Neural cell (in vitro differentiated cells): ENCODE data around the gene CRLF3. TPM values are rescaled to one million over a fixed set of nuclear protein-coding genes. Genes with fewer than 3 reads are reported as not detected.

Experiments used
- H2AFZ ChIP-seq: fragments of 200-600, 300-800 bp; sonication (generic), shearing (Covaris generic); 2 replicates; pipeline ENCODE4 v1.6.0; 2014; ENCODE audit warnings: low read depth, mild to moderate bottlenecking, antibody characterized with exemption, low read length, moderate library complexity
- H3F3A ChIP-seq: fragments of 200-600 bp; shearing (Covaris generic); 2 replicates; pipeline ENCODE4 v1.6.1; 2016; ENCODE audit warnings: mild to moderate bottlenecking, moderate library complexity, mixed read lengths, antibody characterized with exemption, low read length; ENCODE audit not compliant: insufficient read depth, poor library complexity, severe bottlenecking
- H3K27ac ChIP-seq: fragments of 200-600, 300-800 bp; sonication (generic), shearing (Covaris generic); 2 replicates; pipeline ENCODE4 v1.5.1; 2014; ENCODE audit warnings: mild to moderate bottlenecking, low read length, moderate library complexity
- H3K27me3 ChIP-seq: fragments of 300-800, 200-600 bp; sonication (generic), shearing (Covaris generic); 2 replicates; pipeline ENCODE4 v1.6.0; 2014; ENCODE audit warnings: mild to moderate bottlenecking, low read depth, low read length, moderate library complexity; ENCODE audit not compliant: insufficient read depth
- H3K36me3 ChIP-seq: fragments of 300-800, 200-600 bp; sonication (generic), shearing (Covaris generic); 2 replicates; pipeline ENCODE4 v1.5.1; 2014; ENCODE audit warnings: mild to moderate bottlenecking, antibody characterized with exemption, low read length, moderate library complexity; ENCODE audit not compliant: insufficient read depth
- H3K4me2 ChIP-seq: fragments of 300-800, 200-600 bp; sonication (generic), shearing (Covaris generic); 2 replicates; pipeline ENCODE4 v1.6.0; 2014; ENCODE audit warnings: mild to moderate bottlenecking, low read length
- H3K4me3 ChIP-seq: fragments of 300-800, 200-600 bp; sonication (generic), shearing (Covaris generic); 2 replicates; pipeline ENCODE4 v1.5.1; 2014; ENCODE audit warnings: mild to moderate bottlenecking, low read length, moderate library complexity
- H3K79me2 ChIP-seq: fragments of 200-600 bp; shearing (Covaris generic); replicated peaks from 2 replicates; pipeline ENCODE4 v1.6.0; 2014; ENCODE audit warnings: mild to moderate bottlenecking, low read length, moderate library complexity; ENCODE audit not compliant: insufficient read depth
- H3K9ac ChIP-seq: fragments of 300-800, 200-600 bp; sonication (generic), shearing (Covaris generic); 2 replicates; pipeline ENCODE4 v1.6.1; 2016; ENCODE audit warnings: mild to moderate bottlenecking, low read length, mixed read lengths
- H3K9me2 ChIP-seq: fragments of 200-600 bp; shearing (Covaris generic); 2 replicates; pipeline ENCODE4 v1.6.1; 2016; ENCODE audit warnings: mild to moderate bottlenecking, low read length, mixed read lengths; ENCODE audit not compliant: insufficient read depth
- H3K9me3 ChIP-seq: fragments of 200-600, 300-800 bp; sonication (generic), shearing (Covaris generic); 2 replicates; pipeline ENCODE4 v1.6.1; 2016; ENCODE audit warnings: mild to moderate bottlenecking, mixed run types, low read length, moderate library complexity, mixed read lengths
- H4K20me1 ChIP-seq: fragments of 200-600 bp; shearing (Covaris generic); 2 replicates; pipeline ENCODE4 v1.6.1; 2016; ENCODE audit warnings: mild to moderate bottlenecking, mixed run types; ENCODE audit not compliant: insufficient read depth
- EP300 ChIP-seq: fragments of 450-650 bp; conservative IDR thresholded peaks from 2 replicates; pipeline ENCODE4 v1.6.1; 2014; ENCODE audit warnings: antibody characterized with exemption, mild to moderate bottlenecking, moderate library complexity; ENCODE audit not compliant: poor library complexity, severe bottlenecking
- EZH2 ChIP-seq: fragments of 200-600, 300-800 bp; shearing (Covaris generic), sonication (generic); IDR thresholded peaks from 2 replicates; pipeline ENCODE4 v1.6.1; 2014; ENCODE audit warnings: antibody characterized with exemption, low read length, borderline replicate concordance, mild to moderate bottlenecking; ENCODE audit not compliant: insufficient read depth, poor library complexity, severe bottlenecking
- MXI1 ChIP-seq: fragments of 450-650 bp; conservative IDR thresholded peaks from 2 replicates; pipeline ENCODE4 v1.6.1; 2014; ENCODE audit warnings: antibody characterized with exemption, mild to moderate bottlenecking; ENCODE audit not compliant: poor library complexity, severe bottlenecking
- POLR2AphosphoS5 ChIP-seq: IDR thresholded peaks from 2 replicates; pipeline ENCODE4 v1.6.1; 2012
- RAD21 ChIP-seq: fragments of 450-650 bp; conservative IDR thresholded peaks from 2 replicates; pipeline ENCODE4 v1.6.1; 2014; ENCODE audit warnings: antibody characterized with exemption, mild to moderate bottlenecking, moderate library complexity
- SMC3 ChIP-seq: fragments of 450-650 bp; conservative IDR thresholded peaks from 2 replicates; pipeline ENCODE4 v1.6.1; 2014; ENCODE audit warnings: antibody characterized with exemption, mild to moderate bottlenecking, moderate library complexity; ENCODE audit not compliant: poor library complexity
- TAF1 ChIP-seq: IDR thresholded peaks from 2 replicates; pipeline ENCODE4 v1.6.1; 2012; ENCODE audit warnings: low read depth
- polyA plus RNA-seq: library from polyadenylated mRNA; depleted of rRNA; stranded (reverse); fragments of >200 nt; gene quantifications from 2 replicates; pipeline ENCODE4 v1.2.3, GENCODE V29; 2014
- TF ChIP-seq, protein P1 (sequence below): fragments of 450-650 bp; IDR thresholded peaks from 2 replicates; pipeline ENCODE4 v1.5.1; 2014; ENCODE audit warnings: antibody characterized with exemption, mild to moderate bottlenecking, moderate library complexity; ENCODE audit not compliant: poor library complexity, severe bottlenecking
- TF ChIP-seq, protein P2 (sequence below): IDR thresholded peaks from 2 replicates; pipeline ENCODE4 v1.6.1; 2012; ENCODE audit warnings: borderline replicate concordance

CRLF3 gene
- polyA plus RNA-seq, 1 donor from 2014 or later = 6.7 TPM

DNA sequence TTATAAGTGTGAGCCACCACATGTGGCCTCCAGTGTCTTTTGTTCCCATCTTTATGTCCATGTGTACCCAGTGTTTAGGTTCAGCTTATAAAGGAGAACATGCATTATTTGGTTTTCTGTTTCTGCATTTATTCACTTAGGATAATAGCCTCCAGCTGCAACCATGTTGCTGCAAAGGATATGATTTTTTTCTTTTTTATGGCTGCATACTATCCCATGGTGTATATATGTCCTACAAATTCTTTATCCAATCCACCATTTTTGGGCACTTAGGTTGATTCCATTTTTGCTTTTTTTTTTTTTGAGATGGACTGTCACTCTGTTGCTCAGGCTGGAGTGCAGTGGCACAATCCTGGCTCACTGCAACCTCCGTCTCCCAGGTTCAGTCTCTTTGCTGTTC lies 40.1 kb upstream of the CRLF3 start:
- no peak for TF ChIP-seq EP300
- no peak for TF ChIP-seq TAF1
- no peak for TF ChIP-seq MXI1
- TF ChIP-seq EZH2 = no peak
- TF ChIP-seq RAD21 = no peak
- no peak for TF ChIP-seq POLR2AphosphoS5
- TF ChIP-seq, protein P1, sequence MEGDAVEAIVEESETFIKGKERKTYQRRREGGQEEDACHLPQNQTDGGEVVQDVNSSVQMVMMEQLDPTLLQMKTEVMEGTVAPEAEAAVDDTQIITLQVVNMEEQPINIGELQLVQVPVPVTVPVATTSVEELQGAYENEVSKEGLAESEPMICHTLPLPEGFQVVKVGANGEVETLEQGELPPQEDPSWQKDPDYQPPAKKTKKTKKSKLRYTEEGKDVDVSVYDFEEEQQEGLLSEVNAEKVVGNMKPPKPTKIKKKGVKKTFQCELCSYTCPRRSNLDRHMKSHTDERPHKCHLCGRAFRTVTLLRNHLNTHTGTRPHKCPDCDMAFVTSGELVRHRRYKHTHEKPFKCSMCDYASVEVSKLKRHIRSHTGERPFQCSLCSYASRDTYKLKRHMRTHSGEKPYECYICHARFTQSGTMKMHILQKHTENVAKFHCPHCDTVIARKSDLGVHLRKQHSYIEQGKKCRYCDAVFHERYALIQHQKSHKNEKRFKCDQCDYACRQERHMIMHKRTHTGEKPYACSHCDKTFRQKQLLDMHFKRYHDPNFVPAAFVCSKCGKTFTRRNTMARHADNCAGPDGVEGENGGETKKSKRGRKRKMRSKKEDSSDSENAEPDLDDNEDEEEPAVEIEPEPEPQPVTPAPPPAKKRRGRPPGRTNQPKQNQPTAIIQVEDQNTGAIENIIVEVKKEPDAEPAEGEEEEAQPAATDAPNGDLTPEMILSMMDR = no peak
- TF ChIP-seq, protein P2, sequence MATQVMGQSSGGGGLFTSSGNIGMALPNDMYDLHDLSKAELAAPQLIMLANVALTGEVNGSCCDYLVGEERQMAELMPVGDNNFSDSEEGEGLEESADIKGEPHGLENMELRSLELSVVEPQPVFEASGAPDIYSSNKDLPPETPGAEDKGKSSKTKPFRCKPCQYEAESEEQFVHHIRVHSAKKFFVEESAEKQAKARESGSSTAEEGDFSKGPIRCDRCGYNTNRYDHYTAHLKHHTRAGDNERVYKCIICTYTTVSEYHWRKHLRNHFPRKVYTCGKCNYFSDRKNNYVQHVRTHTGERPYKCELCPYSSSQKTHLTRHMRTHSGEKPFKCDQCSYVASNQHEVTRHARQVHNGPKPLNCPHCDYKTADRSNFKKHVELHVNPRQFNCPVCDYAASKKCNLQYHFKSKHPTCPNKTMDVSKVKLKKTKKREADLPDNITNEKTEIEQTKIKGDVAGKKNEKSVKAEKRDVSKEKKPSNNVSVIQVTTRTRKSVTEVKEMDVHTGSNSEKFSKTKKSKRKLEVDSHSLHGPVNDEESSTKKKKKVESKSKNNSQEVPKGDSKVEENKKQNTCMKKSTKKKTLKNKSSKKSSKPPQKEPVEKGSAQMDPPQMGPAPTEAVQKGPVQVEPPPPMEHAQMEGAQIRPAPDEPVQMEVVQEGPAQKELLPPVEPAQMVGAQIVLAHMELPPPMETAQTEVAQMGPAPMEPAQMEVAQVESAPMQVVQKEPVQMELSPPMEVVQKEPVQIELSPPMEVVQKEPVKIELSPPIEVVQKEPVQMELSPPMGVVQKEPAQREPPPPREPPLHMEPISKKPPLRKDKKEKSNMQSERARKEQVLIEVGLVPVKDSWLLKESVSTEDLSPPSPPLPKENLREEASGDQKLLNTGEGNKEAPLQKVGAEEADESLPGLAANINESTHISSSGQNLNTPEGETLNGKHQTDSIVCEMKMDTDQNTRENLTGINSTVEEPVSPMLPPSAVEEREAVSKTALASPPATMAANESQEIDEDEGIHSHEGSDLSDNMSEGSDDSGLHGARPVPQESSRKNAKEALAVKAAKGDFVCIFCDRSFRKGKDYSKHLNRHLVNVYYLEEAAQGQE = no peak
- no peak for TF ChIP-seq SMC3
- Histone ChIP-seq H3F3A (no peaks in the 10 kb centered on the region), H3K27ac (no peak overlapping the region), H3K79me2 (no peaks in the 10 kb centered on the region), H3K4me2 (no peak overlapping the region), H3K9me2 (no peaks in the 10 kb centered on the region), H3K9me3 (no peaks in the 10 kb centered on the region), H3K27me3 (no peaks in the 10 kb centered on the region), H4K20me1 (no peaks in the 10 kb centered on the region), H3K36me3 (no peaks in the 10 kb centered on the region), H3K4me3 (no peak overlapping the region), H2AFZ (no peak overlapping the region), H3K9ac (no peak overlapping the region)

DNA sequence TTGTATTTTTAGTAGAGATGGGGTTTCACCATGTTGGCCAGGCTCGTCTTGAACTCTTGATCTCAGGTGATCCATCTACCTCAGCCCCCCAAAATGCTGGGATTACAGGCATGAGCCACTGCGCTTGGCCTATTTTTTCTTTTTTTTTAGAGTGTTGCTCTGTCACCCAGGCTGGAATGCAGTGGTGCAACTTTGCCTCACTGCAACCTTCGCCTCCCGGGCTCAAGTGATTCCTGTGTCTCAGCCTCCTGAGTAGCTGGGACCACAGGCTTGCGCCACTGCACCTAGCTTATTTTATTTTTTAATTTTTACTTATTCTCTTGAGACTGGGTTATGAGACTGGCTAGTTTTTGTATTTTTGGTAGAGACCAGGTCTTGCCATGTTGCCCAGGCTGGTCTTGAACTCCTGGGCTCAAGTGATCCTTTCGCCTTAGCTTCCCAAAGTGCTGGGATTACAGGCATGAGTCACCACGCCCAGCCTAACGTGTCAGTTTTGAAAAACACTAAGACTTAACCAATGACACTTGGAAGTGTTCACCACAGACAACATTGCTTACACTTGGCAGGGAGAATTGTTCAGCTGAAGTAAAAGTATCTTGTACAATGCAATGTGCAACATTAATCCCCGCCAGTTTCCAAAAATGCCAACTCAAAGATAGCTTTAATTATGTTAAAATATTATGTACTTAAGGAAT lies 34.2 kb upstream of the CRLF3 start:
- TF ChIP-seq, protein P1 = no peak
- no peak for TF ChIP-seq EP300
- TF ChIP-seq MXI1 = no peak
- TF ChIP-seq TAF1 = no peak
- no peak for TF ChIP-seq EZH2
- no peak for TF ChIP-seq SMC3
- TF ChIP-seq POLR2AphosphoS5 = no peak
- TF ChIP-seq, protein P2 = no peak
- no peak for TF ChIP-seq RAD21
- Histone ChIP-seq H3K36me3 (no peaks in the 10 kb centered on the region), H3K4me3 (no peak overlapping the region)

More for the DNA sequence above, 34.2 kb upstream of the CRLF3 start:
- H3K4me2 ChIP-seq = no peak overlapping the region
- no peaks in the 10 kb centered on the region for H4K20me1 ChIP-seq
- no peaks in the 10 kb centered on the region for H3K79me2 ChIP-seq
- no peaks in the 10 kb centered on the region for H3K9me3 ChIP-seq
- H3F3A ChIP-seq = no peaks in the 10 kb centered on the region
- no peak overlapping the region for H3K27ac ChIP-seq
- no peaks in the 10 kb centered on the region for H3K9me2 ChIP-seq
- H3K9ac ChIP-seq = no peak overlapping the region
- H3K27me3 ChIP-seq = no peaks in the 10 kb centered on the region
- H2AFZ ChIP-seq = no peak overlapping the region
